Renal cortex interstitium (tissue), 11 donors: Measurements from ENCODE around the gene LHX2. TPM values are rescaled to one million over a fixed set of nuclear protein-coding genes. Genes with fewer than 3 reads are reported as not detected.

ENCODE experiments used
- DNase-seq, 11 donors: peaks; one replicate each; pipeline ENCODE4 v3.0.0-alpha.2; 2013; ENCODE audit warnings: low read depth in 9 of 11, low spot score in 4 of 11; ENCODE audit errors: extremely low read depth in 1 of 11
- polyA plus RNA-seq, 3 donors: library from polyadenylated mRNA; unstranded; fragments of 120-200 nt; gene quantifications; one replicate each; pipeline ENCODE4 v1.2.1, GENCODE V29; 2013; ENCODE audit not compliant: insufficient read length in 3 of 3

The LHX2 gene
- polyA plus RNA-seq, 3 donors: 0.16 to 0.23 TPM; not detected in 1

- peak in 2 of 11 donors; percentile 47 for DNase-seq
Measured at GRCh38 chr9:124020520-124021384, 9.2 kb downstream of the LHX2 start.

DNA sequence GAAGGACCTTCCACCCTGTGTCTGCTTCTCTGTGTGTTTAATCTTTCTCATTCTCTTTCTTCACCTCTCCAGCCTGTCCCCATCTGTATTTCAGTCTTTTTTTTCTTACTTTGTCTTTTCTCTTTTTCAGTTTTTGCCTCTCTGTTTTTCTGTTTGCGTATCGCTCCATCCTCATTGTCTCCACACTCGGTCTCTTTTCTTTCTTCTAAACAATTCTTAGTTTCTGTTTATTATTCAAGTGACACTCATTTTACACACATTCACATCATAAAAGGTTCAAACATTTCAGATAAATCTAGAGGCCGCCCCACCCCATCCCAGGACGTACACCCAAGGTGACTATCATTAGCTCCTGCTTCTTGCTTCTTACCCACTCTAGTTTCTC is 9.8 kb downstream of the LHX2 start:
- DNase-seq: no peak

- no peak for DNase-seq
Measured at GRCh38 chr9:124022201-124023121, 10.9 kb downstream of the LHX2 start.

DNA sequence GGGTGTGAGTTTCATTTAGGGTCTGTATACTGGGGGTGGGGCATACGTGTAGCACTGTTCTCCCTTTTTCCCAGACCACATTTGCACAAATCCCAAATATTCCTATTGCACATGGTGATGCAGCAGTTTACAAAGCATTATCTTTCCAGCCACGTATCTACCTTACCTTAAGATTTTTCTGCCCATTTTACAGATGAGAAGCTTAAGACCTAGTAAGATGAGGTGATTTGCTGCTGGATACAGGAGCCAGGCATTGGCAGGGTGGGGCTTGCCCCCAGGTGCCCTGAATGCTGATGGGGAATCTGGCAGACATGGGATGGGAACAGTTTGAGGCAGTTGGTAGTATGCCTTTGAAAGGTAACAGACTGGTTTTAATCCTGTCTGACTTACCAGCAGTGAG is 12.5 kb downstream of the LHX2 start:
- no peak for DNase-seq

DNA sequence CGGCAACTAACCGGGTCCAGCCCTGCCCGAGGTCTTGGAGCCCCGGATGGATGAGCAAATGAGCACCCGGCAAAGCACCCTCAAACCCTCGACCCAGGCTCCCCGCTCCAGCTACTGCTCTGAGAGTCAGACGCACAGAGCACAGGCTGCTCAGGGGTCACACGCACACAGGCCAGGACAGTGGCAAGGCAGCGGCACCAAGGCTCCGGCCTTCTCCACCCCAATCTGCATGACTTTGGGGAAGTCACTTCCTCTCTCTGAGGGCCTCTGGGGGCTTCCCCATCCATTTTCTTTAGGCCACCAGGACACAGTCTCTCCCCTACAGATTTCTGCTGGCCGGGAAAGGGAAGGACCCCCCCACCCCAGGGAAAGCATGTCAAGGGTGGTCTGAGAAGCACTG is 18.0 kb downstream of the LHX2 start:
- no peak for DNase-seq

- DNase-seq: no peak
Measured at GRCh38 chr9:124030969-124031451, 19.4 kb downstream of the LHX2 start.

DNA sequence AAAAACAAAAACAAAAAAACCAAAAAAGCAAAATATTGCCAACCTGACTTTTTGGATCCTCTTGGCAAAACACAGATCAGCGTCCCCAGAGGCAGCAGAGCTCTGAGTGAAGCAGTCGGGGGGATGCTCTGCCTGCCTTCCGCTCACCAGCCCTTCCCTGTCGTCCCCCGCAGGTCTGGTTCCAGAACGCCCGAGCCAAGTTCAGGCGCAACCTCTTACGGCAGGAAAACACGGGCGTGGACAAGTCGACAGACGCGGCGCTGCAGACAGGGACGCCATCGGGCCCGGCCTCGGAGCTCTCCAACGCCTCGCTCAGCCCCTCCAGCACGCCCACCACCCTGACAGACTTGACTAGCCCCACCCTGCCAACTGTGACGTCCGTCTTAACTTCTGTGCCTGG is 20.7 kb downstream of the LHX2 start:
- no peak for DNase-seq

DNA sequence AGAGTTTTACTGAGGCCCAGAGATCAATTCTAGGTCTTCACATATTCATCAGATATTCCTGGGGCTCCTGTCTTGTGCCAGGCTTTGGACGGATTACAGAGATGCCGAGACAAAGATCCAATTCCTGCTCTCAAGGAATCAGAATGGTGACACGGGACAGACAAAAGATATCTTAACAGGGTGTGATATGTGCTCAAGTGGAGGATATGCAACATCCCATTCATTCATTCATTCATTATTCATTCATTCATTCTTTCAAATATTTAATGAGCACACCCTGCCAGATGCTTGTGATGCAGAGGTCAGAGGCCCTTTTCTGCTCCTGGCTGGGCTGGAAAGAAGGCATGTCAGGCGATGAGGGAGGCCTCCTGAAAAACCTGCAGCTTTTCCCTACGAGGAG is 21.8 kb downstream of the LHX2 start:
- DNase-seq: no peak

- DNase-seq: no peak
Measured at GRCh38 chr9:124033967-124034366, 22.4 kb downstream of the LHX2 start.

GRCh38 chr9:124035001-124035650 is 23.6 kb downstream of the LHX2 start:
- DNase-seq: no peak

GRCh38 chr9:124036578-124036977 is 25.0 kb downstream of the LHX2 start:
- DNase-seq: no peak

GRCh38 chr9:124037790-124038189 is 26.2 kb downstream of the LHX2 start:
- no peak for DNase-seq

- DNase-seq: no peak
Measured at GRCh38 chr9:124038239-124038638, 26.7 kb downstream of the LHX2 start.

GRCh38 chr9:124038790-124039633 is 27.4 kb downstream of the LHX2 start:
- DNase-seq: no peak

DNA sequence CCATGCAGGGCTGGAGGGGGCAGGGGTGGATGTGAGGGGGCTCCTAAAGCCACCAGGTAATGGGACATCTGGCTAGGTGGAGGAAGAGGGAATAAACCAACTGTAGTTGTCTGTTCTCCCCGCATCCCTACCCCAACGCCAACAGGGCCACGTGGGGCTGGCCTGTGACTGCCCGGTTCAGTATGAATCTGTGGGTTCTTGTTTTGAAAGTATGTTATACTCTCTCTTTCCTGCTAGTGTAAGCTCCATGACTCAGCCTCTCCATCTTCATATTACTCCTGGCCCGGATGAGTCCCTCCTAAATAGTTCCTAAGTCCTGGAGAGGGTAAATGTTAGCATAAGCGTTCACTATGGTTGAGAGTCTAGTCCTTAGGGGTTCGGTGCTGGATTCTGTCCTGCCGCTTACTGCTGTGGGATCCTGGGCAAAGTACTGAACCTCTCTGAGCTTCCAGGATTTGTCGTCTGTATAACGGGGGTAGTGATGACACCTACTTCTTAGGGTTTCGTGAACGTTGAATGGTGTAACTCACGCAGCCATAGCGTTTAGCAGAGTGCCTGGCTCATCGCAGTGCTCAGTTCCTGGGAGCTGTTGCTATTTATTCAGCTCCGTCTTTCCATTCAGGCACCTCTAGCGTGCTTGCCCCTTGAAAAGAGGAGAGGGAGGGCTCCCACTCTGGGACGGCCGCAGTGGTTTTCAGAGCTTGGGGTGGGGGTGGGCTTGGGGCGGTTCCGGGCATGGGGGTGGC is 28.8 kb downstream of the LHX2 start:
- DNase-seq: no peak

GRCh38 chr9:124040935-124041816 is 29.6 kb downstream of the LHX2 start:
- DNase-seq: no peak

DNA sequence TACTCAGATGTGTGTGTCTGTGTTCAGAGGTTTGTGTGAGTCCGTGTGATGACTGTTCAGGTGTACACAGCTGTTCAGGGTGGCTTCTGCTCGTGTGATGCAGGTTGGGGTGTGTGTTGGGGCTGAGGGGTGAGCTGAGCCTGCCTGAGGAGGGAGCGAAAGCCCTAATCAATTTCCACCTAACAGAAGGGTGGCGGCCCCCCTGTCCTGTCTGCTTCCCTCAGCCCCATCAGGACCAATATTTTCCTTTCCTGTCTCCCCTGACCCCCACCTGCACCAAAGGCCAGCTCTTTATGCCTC is 30.2 kb downstream of the LHX2 start:
- DNase-seq: no peak
